GM23338 (cell line): Measurements from ENCODE around the gene ZFP36L1. TPM values are rescaled to one million over a fixed set of nuclear protein-coding genes. Genes with fewer than 3 reads are reported as not detected.

Experiments used
- ATAC-seq: fragments of 200-7000 bp; cut with Tn5 transposase; 3 replicates; pipeline ENCODE4 v1.9.1; 2020
- DNase-seq: peaks from one replicate; pipeline ENCODE4 v3.0.0-alpha.2; 2015; ENCODE audit warnings: low spot score
- H2AFZ ChIP-seq: fragments of 200-600 bp; sonication (generic); 2 replicates; pipeline ENCODE4 v1.8.0; 2016; ENCODE audit warnings: antibody characterized with exemption, mild to moderate bottlenecking, moderate library complexity
- H3F3A ChIP-seq: fragments of 200-600 bp; sonication (generic); replicated peaks from 2 replicates; pipeline ENCODE4 v1.8.0; 2017; ENCODE audit warnings: antibody characterized with exemption, mixed run types, low read depth
- H3K27ac ChIP-seq: fragments of 200-600 bp; sonication (generic); 2 replicates; pipeline ENCODE4 v1.6.1; 2016; ENCODE audit warnings: low read depth
- H3K27me3 ChIP-seq: fragments of 200-600 bp; sonication (generic); 2 replicates; pipeline ENCODE4 v1.8.0; 2016; ENCODE audit warnings: mild to moderate bottlenecking, mixed run types, moderate library complexity; ENCODE audit not compliant: insufficient read depth
- H3K36me3 ChIP-seq: fragments of 200-600 bp; sonication (generic); 2 replicates; pipeline ENCODE4 v1.8.0; 2016; ENCODE audit warnings: mild to moderate bottlenecking; ENCODE audit not compliant: insufficient read depth
- H3K4me1 ChIP-seq: fragments of 200-600 bp; sonication (generic); 2 replicates; pipeline ENCODE4 v1.8.0; 2016; ENCODE audit warnings: mild to moderate bottlenecking, moderate library complexity; ENCODE audit not compliant: insufficient read depth
- H3K4me2 ChIP-seq: fragments of 200-600 bp; sonication (generic); 2 replicates; pipeline ENCODE4 v1.7.1; 2017; ENCODE audit warnings: mixed run types
- H3K4me3 ChIP-seq: fragments of 200-600 bp; sonication (generic); 2 replicates; pipeline ENCODE4 v1.6.1; 2016; ENCODE audit warnings: mixed run types
- H3K79me2 ChIP-seq: fragments of 200-600 bp; sonication (generic); replicated peaks from 2 replicates; pipeline ENCODE4 v1.8.0; 2017; ENCODE audit warnings: mild to moderate bottlenecking; ENCODE audit not compliant: insufficient read depth
- H3K9me2 ChIP-seq: fragments of 200-600 bp; sonication (generic); 2 replicates; pipeline ENCODE4 v1.8.0; 2017; ENCODE audit not compliant: insufficient read depth
- H4K20me1 ChIP-seq: fragments of 200-600 bp; sonication (generic); replicated peaks from 2 replicates; pipeline ENCODE4 v1.8.0; 2017; ENCODE audit warnings: mild to moderate bottlenecking; ENCODE audit not compliant: insufficient read depth
- H3K27ac Mint-ChIP-seq: 2 replicates; pipeline ENCODE4 v1.8.0; 2020; ENCODE audit warnings: inconsistent platforms, mild to moderate bottlenecking, moderate library complexity, mixed read lengths
- H3K27me3 Mint-ChIP-seq: 3 replicates; pipeline ENCODE4 v1.8.0; 2022; ENCODE audit warnings: low read depth, mild to moderate bottlenecking, moderate library complexity, mixed read lengths, inconsistent platforms; ENCODE audit not compliant: insufficient read depth, poor library complexity
- H3K36me3 Mint-ChIP-seq: 3 replicates; pipeline ENCODE4 v1.8.0; 2021; ENCODE audit warnings: low read depth, mild to moderate bottlenecking, inconsistent platforms, moderate library complexity, mixed read lengths
- H3K4me1 Mint-ChIP-seq: 3 replicates; pipeline ENCODE4 v1.8.0; 2020; ENCODE audit warnings: mild to moderate bottlenecking, inconsistent platforms, mixed read lengths
- H3K4me3 Mint-ChIP-seq: 3 replicates; pipeline ENCODE4 v1.8.0; 2021; ENCODE audit warnings: moderate library complexity, mild to moderate bottlenecking, inconsistent platforms, mixed read lengths
- H3K9me3 Mint-ChIP-seq: 3 replicates; pipeline ENCODE4 v1.8.0; 2020; ENCODE audit warnings: moderate library complexity, mild to moderate bottlenecking, inconsistent platforms, mixed read lengths
- CREB1 ChIP-seq: fragments of 250-450 bp; sonication (Bioruptor Pico); IDR thresholded peaks from 2 replicates; pipeline ENCODE4 v1.5.0; 2020; ENCODE audit warnings: low read depth, mild to moderate bottlenecking, moderate library complexity
- EZH2 ChIP-seq: fragments of 200-600 bp; sonication (generic); IDR thresholded peaks from one replicate; pipeline ENCODE4 v1.8.0; 2017; ENCODE audit warnings: antibody characterized with exemption, mild to moderate bottlenecking, low read depth; ENCODE audit not compliant: unreplicated experiment
- EZH2phosphoT487 ChIP-seq: fragments of 200-600 bp; sonication (generic); IDR thresholded peaks from one replicate; pipeline ENCODE4 v1.8.1; 2018; ENCODE audit warnings: antibody characterized with exemption; ENCODE audit not compliant: unreplicated experiment
- JUNB ChIP-seq: IDR thresholded peaks from one replicate; pipeline ENCODE4 v1.6.1; 2016; ENCODE audit warnings: antibody characterized with exemption; ENCODE audit not compliant: unreplicated experiment
- NANOG ChIP-seq: IDR thresholded peaks from 2 replicates; pipeline ENCODE4 v1.6.1; 2016; ENCODE audit warnings: antibody characterized with exemption, borderline replicate concordance
- STAT1 ChIP-seq: IDR thresholded peaks from one replicate; pipeline ENCODE4 v1.6.1; 2016; ENCODE audit warnings: antibody characterized with exemption; ENCODE audit not compliant: unreplicated experiment
- ZNF331 ChIP-seq: fragments of 250-450 bp; sonication (Bioruptor Pico); IDR thresholded peaks from 2 replicates; pipeline ENCODE4 v1.5.0; 2020; ENCODE audit warnings: low read depth, mild to moderate bottlenecking, moderate library complexity
- long read RNA-seq: library from polyadenylated mRNA; unstranded; transcript quantifications from one replicate; pipeline ENCODE4 v2.0.0, GENCODE V29; 2020; ENCODE audit not compliant: unreplicated experiment
- polyA plus RNA-seq: library from polyadenylated mRNA; unstranded; fragments of >200 nt; fragmentation: Nextera tagmentation; extraction: Ambion mirVana; gene quantifications from 2 replicates; pipeline ENCODE4 v1.2.1, GENCODE V29; 2016
- total RNA-seq: library from RNA; depleted of rRNA; stranded (reverse); fragments of >200 nt; shearing (Covaris generic); gene quantifications from 2 replicates; pipeline ENCODE4 v1.2.3, GENCODE V29; 2014; rRNA removed
- TF ChIP-seq, protein P1 (sequence below): fragments of 250-450 bp; sonication (Bioruptor Pico); IDR thresholded peaks from 2 replicates; pipeline ENCODE4 v1.5.0; 2020; ENCODE audit warnings: mild to moderate bottlenecking, moderate library complexity
- TF ChIP-seq, protein P2 (sequence below), 2 experiments: fragments of 200-600 bp in 1 of 2; sonication (generic) in 1 of 2; conservative IDR thresholded peaks; 2 replicates each; pipeline versions ENCODE4 v1.5.1 to v1.6.1; 2016 to 2017; ENCODE audit warnings: antibody characterized with exemption in 2 of 2, low read depth in 2 of 2, mild to moderate bottlenecking in 2 of 2, moderate library complexity in 1 of 2
- TF ChIP-seq, protein P3 (sequence below): IDR thresholded peaks from one replicate; pipeline ENCODE4 v1.6.1; 2018; ENCODE audit warnings: antibody characterized with exemption; ENCODE audit not compliant: unreplicated experiment
- TF ChIP-seq, protein P4 (sequence below): IDR thresholded peaks from 2 replicates; pipeline ENCODE4 v1.6.1; 2016; ENCODE audit warnings: antibody characterized with exemption

Gene ZFP36L1, protein sequence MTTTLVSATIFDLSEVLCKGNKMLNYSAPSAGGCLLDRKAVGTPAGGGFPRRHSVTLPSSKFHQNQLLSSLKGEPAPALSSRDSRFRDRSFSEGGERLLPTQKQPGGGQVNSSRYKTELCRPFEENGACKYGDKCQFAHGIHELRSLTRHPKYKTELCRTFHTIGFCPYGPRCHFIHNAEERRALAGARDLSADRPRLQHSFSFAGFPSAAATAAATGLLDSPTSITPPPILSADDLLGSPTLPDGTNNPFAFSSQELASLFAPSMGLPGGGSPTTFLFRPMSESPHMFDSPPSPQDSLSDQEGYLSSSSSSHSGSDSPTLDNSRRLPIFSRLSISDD
- total RNA-seq (108 and 148 TPM in 2 replicates), polyA plus RNA-seq (359 and 382 TPM in 2 replicates)
- long read RNA-seq, transcript ZFP36L1-201 (3 exons, 3,026 nt) = major isoform, 5 of 14 reads
- long read RNA-seq, partial matches to known transcripts = 0 of 14 reads
- long read RNA-seq, other reads (novel, unspliced or antisense) = 7 of 14 reads

DNA sequence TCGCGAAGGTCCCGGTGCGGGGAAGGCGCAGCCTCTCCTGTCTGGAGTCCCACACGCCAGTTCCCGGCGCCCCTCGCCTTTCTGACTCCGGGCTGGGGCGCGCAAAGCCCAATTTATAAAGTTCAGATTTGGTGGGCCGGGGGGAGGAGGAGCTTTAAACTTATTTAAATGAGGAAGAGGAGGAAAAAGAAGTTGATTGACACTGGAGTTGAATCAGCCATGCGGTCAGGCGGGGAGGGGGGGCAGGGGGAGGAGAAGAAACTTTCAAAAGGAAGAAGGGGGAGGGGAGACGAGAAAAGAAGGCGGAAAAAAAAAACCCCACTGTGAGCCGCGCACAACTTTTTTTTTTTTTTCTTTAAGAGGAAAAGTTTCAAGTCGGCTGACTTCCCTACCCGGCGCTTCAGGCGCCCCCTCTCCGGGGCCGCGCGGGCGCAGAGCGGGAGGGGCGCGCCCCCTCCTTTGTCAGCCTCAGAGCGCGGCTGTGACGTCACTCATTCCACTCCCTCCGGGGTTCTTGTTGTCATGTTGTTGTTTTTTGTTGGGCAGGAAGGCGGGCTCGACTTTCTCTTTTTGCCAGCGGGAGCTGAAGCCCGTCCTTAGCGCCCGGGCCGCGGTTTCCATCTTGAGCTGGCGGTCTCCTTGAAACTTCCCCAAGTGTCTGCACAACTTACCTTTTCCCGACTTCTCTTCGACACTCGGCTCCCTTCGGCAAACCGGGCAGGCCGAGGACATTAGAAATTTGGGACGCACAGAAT is at the start of gene ZFP36L1:
ZFP36L1 (minus strand) TSS at position 89 of the 755 bp plus-strand sequence. CDS start 129 bp downstream, outside the sequence.
- H3K27me3 Mint-ChIP-seq = peaks cover 65% of the 10 kb centered on the region
- Histone ChIP-seq H3K4me3 (peak within 1 kb of the TSS; percentile 92), H3K9me2 (no peaks in the 10 kb centered on the region), H2AFZ (no peak within 1 kb of the TSS), H3K4me1 (peaks cover 7% of the 10 kb centered on the region), H3K27ac (peak within 1 kb of the TSS; percentile 100), H3F3A (peaks cover 33% of the 10 kb centered on the region), H3K36me3 (peaks cover 20% of the 10 kb centered on the region), H3K27me3 (no peaks in the 10 kb centered on the region), H4K20me1 (peaks cover 18% of the 10 kb centered on the region), H3K4me2 (peak within 1 kb of the TSS; percentile 97), H3K79me2 (peaks cover 58% of the 10 kb centered on the region)
- peak; percentile 6 for ATAC-seq
- H3K27ac Mint-ChIP-seq = peak within 1 kb of the TSS; percentile 100
- peak; percentile 98 for DNase-seq
- peaks cover 58% of the 10 kb centered on the region for H3K36me3 Mint-ChIP-seq
- peak within 1 kb of the TSS; percentile 95 for H3K4me3 Mint-ChIP-seq
- peaks cover 15% of the 10 kb centered on the region for H3K9me3 Mint-ChIP-seq
- peaks cover 43% of the 10 kb centered on the region for H3K4me1 Mint-ChIP-seq
- TF ChIP-seq ZNF331 (CRISPR knock-in tag) (no peak), CREB1 (CRISPR knock-in tag) (peak; percentile 99), NANOG (no peak; the same call in 1 of the 2 replicates), EZH2phosphoT487 (no peak), EZH2 (no peak), STAT1 (no peak), JUNB (no peak)
- TF ChIP-seq, protein P1, sequence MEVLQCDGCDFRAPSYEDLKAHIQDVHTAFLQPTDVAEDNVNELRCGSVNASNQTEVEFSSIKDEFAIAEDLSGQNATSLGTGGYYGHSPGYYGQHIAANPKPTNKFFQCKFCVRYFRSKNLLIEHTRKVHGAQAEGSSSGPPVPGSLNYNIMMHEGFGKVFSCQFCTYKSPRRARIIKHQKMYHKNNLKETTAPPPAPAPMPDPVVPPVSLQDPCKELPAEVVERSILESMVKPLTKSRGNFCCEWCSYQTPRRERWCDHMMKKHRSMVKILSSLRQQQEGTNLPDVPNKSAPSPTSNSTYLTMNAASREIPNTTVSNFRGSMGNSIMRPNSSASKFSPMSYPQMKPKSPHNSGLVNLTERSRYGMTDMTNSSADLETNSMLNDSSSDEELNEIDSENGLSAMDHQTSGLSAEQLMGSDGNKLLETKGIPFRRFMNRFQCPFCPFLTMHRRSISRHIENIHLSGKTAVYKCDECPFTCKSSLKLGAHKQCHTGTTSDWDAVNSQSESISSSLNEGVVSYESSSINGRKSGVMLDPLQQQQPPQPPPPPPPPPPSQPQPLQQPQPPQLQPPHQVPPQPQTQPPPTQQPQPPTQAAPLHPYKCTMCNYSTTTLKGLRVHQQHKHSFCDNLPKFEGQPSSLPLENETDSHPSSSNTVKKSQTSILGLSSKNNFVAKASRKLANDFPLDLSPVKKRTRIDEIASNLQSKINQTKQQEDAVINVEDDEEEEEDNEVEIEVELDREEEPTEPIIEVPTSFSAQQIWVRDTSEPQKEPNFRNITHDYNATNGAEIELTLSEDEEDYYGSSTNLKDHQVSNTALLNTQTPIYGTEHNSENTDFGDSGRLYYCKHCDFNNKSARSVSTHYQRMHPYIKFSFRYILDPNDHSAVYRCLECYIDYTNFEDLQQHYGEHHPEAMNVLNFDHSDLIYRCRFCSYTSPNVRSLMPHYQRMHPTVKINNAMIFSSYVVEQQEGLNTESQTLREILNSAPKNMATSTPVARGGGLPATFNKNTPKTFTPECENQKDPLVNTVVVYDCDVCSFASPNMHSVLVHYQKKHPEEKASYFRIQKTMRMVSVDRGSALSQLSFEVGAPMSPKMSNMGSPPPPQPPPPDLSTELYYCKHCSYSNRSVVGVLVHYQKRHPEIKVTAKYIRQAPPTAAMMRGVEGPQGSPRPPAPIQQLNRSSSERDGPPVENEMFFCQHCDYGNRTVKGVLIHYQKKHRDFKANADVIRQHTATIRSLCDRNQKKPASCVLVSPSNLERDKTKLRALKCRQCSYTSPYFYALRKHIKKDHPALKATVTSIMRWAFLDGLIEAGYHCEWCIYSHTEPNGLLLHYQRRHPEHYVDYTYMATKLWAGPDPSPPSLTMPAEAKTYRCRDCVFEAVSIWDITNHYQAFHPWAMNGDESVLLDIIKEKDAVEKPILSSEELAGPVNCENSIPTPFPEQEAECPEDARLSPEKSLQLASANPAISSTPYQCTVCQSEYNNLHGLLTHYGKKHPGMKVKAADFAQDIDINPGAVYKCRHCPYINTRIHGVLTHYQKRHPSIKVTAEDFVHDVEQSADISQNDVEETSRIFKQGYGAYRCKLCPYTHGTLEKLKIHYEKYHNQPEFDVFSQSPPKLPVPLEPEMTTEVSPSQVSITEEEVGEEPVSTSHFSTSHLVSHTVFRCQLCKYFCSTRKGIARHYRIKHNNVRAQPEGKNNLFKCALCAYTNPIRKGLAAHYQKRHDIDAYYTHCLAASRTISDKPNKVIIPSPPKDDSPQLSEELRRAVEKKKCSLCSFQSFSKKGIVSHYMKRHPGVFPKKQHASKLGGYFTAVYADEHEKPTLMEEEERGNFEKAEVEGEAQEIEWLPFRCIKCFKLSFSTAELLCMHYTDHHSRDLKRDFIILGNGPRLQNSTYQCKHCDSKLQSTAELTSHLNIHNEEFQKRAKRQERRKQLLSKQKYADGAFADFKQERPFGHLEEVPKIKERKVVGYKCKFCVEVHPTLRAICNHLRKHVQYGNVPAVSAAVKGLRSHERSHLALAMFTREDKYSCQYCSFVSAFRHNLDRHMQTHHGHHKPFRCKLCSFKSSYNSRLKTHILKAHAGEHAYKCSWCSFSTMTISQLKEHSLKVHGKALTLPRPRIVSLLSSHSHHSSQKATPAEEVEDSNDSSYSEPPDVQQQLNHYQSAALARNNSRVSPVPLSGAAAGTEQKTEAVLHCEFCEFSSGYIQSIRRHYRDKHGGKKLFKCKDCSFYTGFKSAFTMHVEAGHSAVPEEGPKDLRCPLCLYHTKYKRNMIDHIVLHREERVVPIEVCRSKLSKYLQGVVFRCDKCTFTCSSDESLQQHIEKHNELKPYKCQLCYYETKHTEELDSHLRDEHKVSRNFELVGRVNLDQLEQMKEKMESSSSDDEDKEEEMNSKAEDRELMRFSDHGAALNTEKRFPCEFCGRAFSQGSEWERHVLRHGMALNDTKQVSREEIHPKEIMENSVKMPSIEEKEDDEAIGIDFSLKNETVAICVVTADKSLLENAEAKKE (CRISPR knock-in tag) = no peak
- TF ChIP-seq, protein P2, sequence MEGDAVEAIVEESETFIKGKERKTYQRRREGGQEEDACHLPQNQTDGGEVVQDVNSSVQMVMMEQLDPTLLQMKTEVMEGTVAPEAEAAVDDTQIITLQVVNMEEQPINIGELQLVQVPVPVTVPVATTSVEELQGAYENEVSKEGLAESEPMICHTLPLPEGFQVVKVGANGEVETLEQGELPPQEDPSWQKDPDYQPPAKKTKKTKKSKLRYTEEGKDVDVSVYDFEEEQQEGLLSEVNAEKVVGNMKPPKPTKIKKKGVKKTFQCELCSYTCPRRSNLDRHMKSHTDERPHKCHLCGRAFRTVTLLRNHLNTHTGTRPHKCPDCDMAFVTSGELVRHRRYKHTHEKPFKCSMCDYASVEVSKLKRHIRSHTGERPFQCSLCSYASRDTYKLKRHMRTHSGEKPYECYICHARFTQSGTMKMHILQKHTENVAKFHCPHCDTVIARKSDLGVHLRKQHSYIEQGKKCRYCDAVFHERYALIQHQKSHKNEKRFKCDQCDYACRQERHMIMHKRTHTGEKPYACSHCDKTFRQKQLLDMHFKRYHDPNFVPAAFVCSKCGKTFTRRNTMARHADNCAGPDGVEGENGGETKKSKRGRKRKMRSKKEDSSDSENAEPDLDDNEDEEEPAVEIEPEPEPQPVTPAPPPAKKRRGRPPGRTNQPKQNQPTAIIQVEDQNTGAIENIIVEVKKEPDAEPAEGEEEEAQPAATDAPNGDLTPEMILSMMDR (conservative IDR thresholded peaks at IDR 0.05; ENCODE audit: low read depth in 2 of 2) = no peak
- TF ChIP-seq, protein P3, sequence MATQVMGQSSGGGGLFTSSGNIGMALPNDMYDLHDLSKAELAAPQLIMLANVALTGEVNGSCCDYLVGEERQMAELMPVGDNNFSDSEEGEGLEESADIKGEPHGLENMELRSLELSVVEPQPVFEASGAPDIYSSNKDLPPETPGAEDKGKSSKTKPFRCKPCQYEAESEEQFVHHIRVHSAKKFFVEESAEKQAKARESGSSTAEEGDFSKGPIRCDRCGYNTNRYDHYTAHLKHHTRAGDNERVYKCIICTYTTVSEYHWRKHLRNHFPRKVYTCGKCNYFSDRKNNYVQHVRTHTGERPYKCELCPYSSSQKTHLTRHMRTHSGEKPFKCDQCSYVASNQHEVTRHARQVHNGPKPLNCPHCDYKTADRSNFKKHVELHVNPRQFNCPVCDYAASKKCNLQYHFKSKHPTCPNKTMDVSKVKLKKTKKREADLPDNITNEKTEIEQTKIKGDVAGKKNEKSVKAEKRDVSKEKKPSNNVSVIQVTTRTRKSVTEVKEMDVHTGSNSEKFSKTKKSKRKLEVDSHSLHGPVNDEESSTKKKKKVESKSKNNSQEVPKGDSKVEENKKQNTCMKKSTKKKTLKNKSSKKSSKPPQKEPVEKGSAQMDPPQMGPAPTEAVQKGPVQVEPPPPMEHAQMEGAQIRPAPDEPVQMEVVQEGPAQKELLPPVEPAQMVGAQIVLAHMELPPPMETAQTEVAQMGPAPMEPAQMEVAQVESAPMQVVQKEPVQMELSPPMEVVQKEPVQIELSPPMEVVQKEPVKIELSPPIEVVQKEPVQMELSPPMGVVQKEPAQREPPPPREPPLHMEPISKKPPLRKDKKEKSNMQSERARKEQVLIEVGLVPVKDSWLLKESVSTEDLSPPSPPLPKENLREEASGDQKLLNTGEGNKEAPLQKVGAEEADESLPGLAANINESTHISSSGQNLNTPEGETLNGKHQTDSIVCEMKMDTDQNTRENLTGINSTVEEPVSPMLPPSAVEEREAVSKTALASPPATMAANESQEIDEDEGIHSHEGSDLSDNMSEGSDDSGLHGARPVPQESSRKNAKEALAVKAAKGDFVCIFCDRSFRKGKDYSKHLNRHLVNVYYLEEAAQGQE = no peak
- TF ChIP-seq, protein P4, sequence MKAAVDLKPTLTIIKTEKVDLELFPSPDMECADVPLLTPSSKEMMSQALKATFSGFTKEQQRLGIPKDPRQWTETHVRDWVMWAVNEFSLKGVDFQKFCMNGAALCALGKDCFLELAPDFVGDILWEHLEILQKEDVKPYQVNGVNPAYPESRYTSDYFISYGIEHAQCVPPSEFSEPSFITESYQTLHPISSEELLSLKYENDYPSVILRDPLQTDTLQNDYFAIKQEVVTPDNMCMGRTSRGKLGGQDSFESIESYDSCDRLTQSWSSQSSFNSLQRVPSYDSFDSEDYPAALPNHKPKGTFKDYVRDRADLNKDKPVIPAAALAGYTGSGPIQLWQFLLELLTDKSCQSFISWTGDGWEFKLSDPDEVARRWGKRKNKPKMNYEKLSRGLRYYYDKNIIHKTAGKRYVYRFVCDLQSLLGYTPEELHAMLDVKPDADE = peak; percentile 52; the same call in 1 of the 2 replicates
